Activated CD8-positive, alpha-beta memory T cell treated with anti-CD3 and anti-CD28 coated beads for 48 hours (primary cell): ENCODE data around the gene ATP8A2.

Source experiments
- DNase-seq, 3 experiments: peaks; one replicate each; pipeline ENCODE4 v3.0.0-alpha.2; 2020; ENCODE audit warnings: low read depth in 2 of 3, low spot score in 2 of 3

The ATP8A2 gene

GRCh38 chr13:25846222-25846984 lies 474.6 kb downstream of the ATP8A2 start:
- no peak for DNase-seq

GRCh38 chr13:25847145-25847544 lies 475.4 kb downstream of the ATP8A2 start:
- no peak for DNase-seq

GRCh38 chr13:25847635-25848626 lies 476.2 kb downstream of the ATP8A2 start:
- DNase-seq: no peak

- DNase-seq: no peak
Observed at GRCh38 chr13:25848812-25849745, 477.3 kb downstream of the ATP8A2 start.

GRCh38 chr13:25857830-25858229 lies 486.1 kb downstream of the ATP8A2 start:
- no peak for DNase-seq

GRCh38 chr13:25859528-25859927 lies 487.8 kb downstream of the ATP8A2 start:
- no peak for DNase-seq

GRCh38 chr13:25860265-25860664 lies 488.5 kb downstream of the ATP8A2 start:
- DNase-seq: no peak

GRCh38 chr13:25860862-25861261 lies 489.1 kb downstream of the ATP8A2 start:
- no peak for DNase-seq

GRCh38 chr13:25862156-25862555 lies 490.4 kb downstream of the ATP8A2 start:
- no peak for DNase-seq

GRCh38 chr13:25864116-25864515 lies 492.3 kb downstream of the ATP8A2 start:
- no peak for DNase-seq

- DNase-seq: no peak
Observed at GRCh38 chr13:25864936-25865335, 493.2 kb downstream of the ATP8A2 start.

- DNase-seq: no peak
Observed at GRCh38 chr13:25865391-25865790, 493.6 kb downstream of the ATP8A2 start.

GRCh38 chr13:25867038-25867437 lies 495.3 kb downstream of the ATP8A2 start:
- no peak for DNase-seq

- DNase-seq: no peak
Observed at GRCh38 chr13:25868490-25868889, 496.7 kb downstream of the ATP8A2 start.

GRCh38 chr13:25869941-25870340 lies 498.2 kb downstream of the ATP8A2 start:
- no peak for DNase-seq

GRCh38 chr13:25871389-25872125 lies 499.8 kb downstream of the ATP8A2 start:
- DNase-seq: no peak

- DNase-seq: no peak
Observed at GRCh38 chr13:25872481-25873241, 500.9 kb downstream of the ATP8A2 start.

GRCh38 chr13:25873242-25873612 lies 501.5 kb downstream of the ATP8A2 start:
- DNase-seq: no peak

GRCh38 chr13:25874064-25874737 lies 502.4 kb downstream of the ATP8A2 start:
- no peak for DNase-seq
